Heart right ventricle (tissue), 16 donors: ENCODE data around the gene HOXC12. TPM values are rescaled to one million over a fixed set of nuclear protein-coding genes. Genes with fewer than 3 reads are reported as not detected.
A peak's percentile ranks its signal among the peaks of the same experiment; 100 is the strongest.

Experiments
- ATAC-seq, 8 donors: fragments of 200-7000 bp; cut with Tn5 transposase; one replicate each; pipeline ENCODE4 v1.9.1; 2020; ENCODE audit warnings: mild to moderate bottlenecking in 8 of 8, moderate library complexity in 8 of 8, moderate number of reproducible peaks in 1 of 8
- DNase-seq, 2 donors: peaks; one replicate each; pipeline ENCODE4 v3.0.0-alpha.2; 2020
- H3K27ac ChIP-seq, 10 donors: fragments of 200-600 bp; sonication (generic) in 2 of 10; one replicate each; pipeline versions ENCODE4 v1.5.0 to v1.8.0; 2020 to 2022; ENCODE audit warnings: mild to moderate bottlenecking in 3 of 10
- H3K27me3 ChIP-seq, 7 donors: fragments of 200-600 bp; one replicate each; pipeline ENCODE4 v1.8.0; 2021 to 2022; ENCODE audit warnings: mild to moderate bottlenecking in 2 of 7
- H3K36me3 ChIP-seq, 9 donors: fragments of 200-600 bp; sonication (generic) in 1 of 9; one replicate each; pipeline versions ENCODE4 v1.5.0 to v1.8.0; 2020 to 2022; ENCODE audit warnings: mild to moderate bottlenecking in 2 of 9
- H3K4me1 ChIP-seq, 9 donors: fragments of 200-600 bp; sonication (generic) in 1 of 9; one replicate each; pipeline versions ENCODE4 v1.5.0 to v1.8.0; 2020 to 2022; ENCODE audit warnings: mild to moderate bottlenecking in 4 of 9
- H3K4me3 ChIP-seq, 10 donors: fragments of 200-600 bp; sonication (generic) in 2 of 10; one replicate each; pipeline versions ENCODE4 v1.5.0 to v1.8.0; 2020 to 2022; ENCODE audit warnings: mild to moderate bottlenecking in 7 of 10, moderate library complexity in 2 of 10
- H3K9me3 ChIP-seq, 11 donors: fragments of 200-600 bp in 10 of 11; sonication (generic) in 2 of 11; one replicate each; pipeline versions ENCODE4 v1.5.0 to v1.8.0; 2013 to 2022; ENCODE audit warnings: mild to moderate bottlenecking in 2 of 11, control low read depth in 1 of 11, moderate library complexity in 1 of 11
- CTCF ChIP-seq, 9 donors: fragments of 200-600 bp; sonication (generic) in 2 of 9; IDR thresholded peaks; one replicate each; pipeline versions ENCODE4 v1.5.0 to v1.8.0; 2021 to 2022; ENCODE audit warnings: antibody characterized with exemption in 9 of 9, mild to moderate bottlenecking in 5 of 9, moderate library complexity in 1 of 9
- WGBS, 2 donors: extraction: QIAGEN DNeasy Blood & Tissue Kit; methylation state at CpG; one replicate each; pipeline ENCODE4 v1.1.7; 2013; ENCODE audit warnings: inconsistent platforms in 1 of 2; 5-methylcytosine and 5-hydroxymethylcytosine counted together
- intact Hi-C, 10 donors: fragments of 100-400 bp; cut with DNase I; formaldehyde crosslinking; loops; one replicate each; pipeline versions ENCODE4 v1.11.1 to v1.14.2; 2022
- polyA plus RNA-seq, 2 donors: library from polyadenylated mRNA; stranded (reverse); fragments of 200-250 nt; gene quantifications; one replicate each; pipeline ENCODE4 v1.2.3, GENCODE V29; 2013
- total RNA-seq, 10 donors: library from RNA; stranded (reverse); fragmentation: NEBNext Ultra II Directional in 3 of 10; extraction: Animal tissue kit (Norgen Biotek cat#: 25700) in 3 of 10; gene quantifications; one replicate each; pipeline versions ENCODE4 v1.2.1 to v1.2.4, GENCODE V29; 2021 to 2023
- donor health status: Arrhythmogenic right ventricular cardiomyopathy.
- donor health status: ischemic (EF 13 %, LVEDD 7.1; RV severe dilation, severe dysfunction).
- donor health status: healthy with polysubstance abuse.
- donor health status: DM: no; HTN: yes; CAD: no.
- donor health status: DM: no; HTN: no; CAD: no.
- donor health status: ischemic (EF 25% LVEDD 6.9; RV normal size, moderate dysfunction).
- donor health status: ischemic (EF 25% LVEDD 5.7; RV mildly dilated, moderate dysfunction).
- donor health status: healthy.
- donor health status: DM: yes; HTN: yes; CAD: no.
- donor health status: Ischemic cardiomyopathy.
- donor health status: ischemic (EF 35%, LVEDD 5.7; RV mildly dilated, moderate dysfunction).
- donor health status: nonischemic (EF 11% LVEDD 7.7; RV severe dilation, severe dysfunction).
- donor health status: DM: yes; HTN: yes; CAD: no.
- donor health status: PGD.
- donor health status: ischemic (EF 29% LVEDD 5.4; RV normal size, mild dysfunction).
- donor health status: nonischemic (EF 23%, LVEDD 6.1; RV moderate dilation, normal function).

Gene HOXC12
- total and polyA plus RNA-seq, 12 donors = not detected

- no peak for TF ChIP-seq CTCF (IDR thresholded peaks at IDR 0.05)
- Histone ChIP-seq H3K9me3 (no peaks in the 10 kb centered on the region), H3K36me3 (no peaks in the 10 kb centered on the region), H3K4me3 (no peak overlapping the region), H3K4me1 (peaks cover 0 to 23% (median 10%) of the 10 kb centered on the region in 9 donors), H3K27me3 (peaks cover 79 to 100% (median 100%) of the 10 kb centered on the region in 7 donors), H3K27ac (no peak overlapping the region)
- DNase-seq = no peak
- intact Hi-C loops = no loop called here
- 2 to 11% methylated on average over 10 of the region's 10 CpGs for WGBS, 2 donors
- no peak for ATAC-seq
These were observed 1.1 kb downstream of the HOXC12 start for GRCh38 chr12:53955776-53956250.

- TF ChIP-seq CTCF (IDR thresholded peaks at IDR 0.05) = no peak
- H3K36me3 ChIP-seq = no peaks in the 10 kb centered on the region
- H3K9me3 ChIP-seq = no peaks in the 10 kb centered on the region
- H3K4me3 ChIP-seq = no peak overlapping the region
- ATAC-seq = no peak
- intact Hi-C loops = no loop called here
- WGBS, 2 donors = 6 to 7% methylated on average over 25 of the region's 25 CpGs
- peaks cover 0 to 24% (median 7%) of the 10 kb centered on the region in 9 donors for H3K4me1 ChIP-seq
- no peak overlapping the region for H3K27ac ChIP-seq
- no peak for DNase-seq
- peaks cover 79 to 100% (median 100%) of the 10 kb centered on the region in 7 donors for H3K27me3 ChIP-seq
These were observed 1.7 kb downstream of the HOXC12 start for GRCh38 chr12:53956251-53956887.

- Histone ChIP-seq H3K9me3 (no peaks in the 10 kb centered on the region), H3K36me3 (no peaks in the 10 kb centered on the region), H3K4me1 (peaks cover 0 to 18% (median 2%) of the 10 kb centered on the region in 9 donors), H3K4me3 (no peak overlapping the region), H3K27ac (no peak overlapping the region), H3K27me3 (peaks cover 78 to 100% (median 100%) of the 10 kb centered on the region in 7 donors)
- 9 to 12% methylated on average over 11 of the region's 11 CpGs for WGBS, 2 donors
- DNase-seq (no peak), ATAC-seq (peak in 1 of 8 donors; percentile 40)
- intact Hi-C loops = no loop called here
- TF ChIP-seq CTCF (IDR thresholded peaks at IDR 0.05) = no peak
These were observed 2.3 kb downstream of the HOXC12 start for GRCh38 chr12:53956914-53957536.

- ATAC-seq (no peak), DNase-seq (no peak)
- no peak for TF ChIP-seq CTCF (IDR thresholded peaks at IDR 0.05)
- H3K9me3 ChIP-seq = no peaks in the 10 kb centered on the region
- peaks cover 73 to 100% (median 100%) of the 10 kb centered on the region in 7 donors for H3K27me3 ChIP-seq
- H3K27ac ChIP-seq = no peak overlapping the region
- peaks cover 0 to 12% (median 0%) of the 10 kb centered on the region in 9 donors for H3K4me1 ChIP-seq
- H3K36me3 ChIP-seq = no peaks in the 10 kb centered on the region
- WGBS, 2 donors = 9 to 12% methylated on average over 3 of the region's 3 CpGs
- intact Hi-C loops = no loop called here
- H3K4me3 ChIP-seq = no peak overlapping the region
These were observed 3.4 kb downstream of the HOXC12 start for GRCh38 chr12:53958128-53958527.
